Neuronal stem cell (in vitro differentiated cells): ENCODE data around the gene ZNF735.

Experiments used
- DNase-seq: peaks from one replicate; pipeline ENCODE4 v3.0.0-alpha.2; 2013; ENCODE audit warnings: low spot score
- H2AFZ ChIP-seq: one replicate; pipeline ENCODE4 v1.6.1; 2013; ENCODE audit warnings: mild to moderate bottlenecking, low read length, inconsistent platforms
- H2AK5ac ChIP-seq: 2 replicates; pipeline ENCODE4 v1.6.1; 2013; ENCODE audit warnings: low read depth, mild to moderate bottlenecking, inconsistent platforms, low read length, moderate library complexity, mixed read lengths
- H2BK120ac ChIP-seq: 2 replicates; pipeline ENCODE4 v1.6.1; 2013; ENCODE audit warnings: low read depth, mild to moderate bottlenecking, inconsistent platforms, low read length, moderate library complexity, mixed read lengths
- H2BK12ac ChIP-seq: one replicate; pipeline ENCODE4 v1.6.1; 2013; ENCODE audit warnings: low read length, inconsistent platforms
- H2BK15ac ChIP-seq: 2 replicates; pipeline ENCODE4 v1.6.1; 2013; ENCODE audit warnings: mild to moderate bottlenecking, low read length, inconsistent platforms, mixed read lengths
- H2BK5ac ChIP-seq: one replicate; pipeline ENCODE4 v1.6.1; 2013; ENCODE audit warnings: inconsistent platforms, mild to moderate bottlenecking, low read length, moderate library complexity
- H3K14ac ChIP-seq: one replicate; pipeline ENCODE4 v1.6.1; 2013; ENCODE audit warnings: low read length, inconsistent platforms
- H3K18ac ChIP-seq: 2 replicates; pipeline ENCODE4 v1.6.1; 2013; ENCODE audit warnings: low read length, inconsistent platforms
- H3K23ac ChIP-seq: 2 replicates; pipeline ENCODE4 v1.6.1; 2013; ENCODE audit warnings: low read depth, mild to moderate bottlenecking, mixed read lengths, low read length, inconsistent platforms; ENCODE audit not compliant: poor library complexity
- H3K27ac ChIP-seq: replicated peaks from 3 replicates; pipeline ENCODE4 v1.5.1; 2013; ENCODE audit warnings: low read length, inconsistent platforms
- H3K27me3 ChIP-seq, 3 experiments: 2 replicates each; pipeline ENCODE4 v1.6.1; 2013; ENCODE audit warnings: low read length in 3 of 3, mild to moderate bottlenecking in 2 of 3, inconsistent platforms in 1 of 3, low read depth in 1 of 3, mixed read lengths in 1 of 3, moderate library complexity in 1 of 3; ENCODE audit not compliant: control insufficient read depth in 3 of 3, insufficient read depth in 3 of 3
- H3K36me3 ChIP-seq, 2 donors: replicated peaks in 1 of 2; 2 replicates each; pipeline ENCODE4 v1.6.1; 2013; ENCODE audit warnings: low read length in 2 of 2; ENCODE audit not compliant: control insufficient read depth in 2 of 2, insufficient read depth in 2 of 2
- H3K4ac ChIP-seq: 2 replicates; pipeline ENCODE4 v1.6.1; 2013; ENCODE audit warnings: inconsistent platforms, mild to moderate bottlenecking, low read length, moderate library complexity
- H3K4me1 ChIP-seq, 2 donors: 1 replicate in 1 of 2; 2 replicates in 1 of 2; pipeline ENCODE4 v1.6.1; 2013; ENCODE audit warnings: low read length in 2 of 2, low read depth in 1 of 2; ENCODE audit not compliant: control insufficient read depth in 2 of 2, insufficient read depth in 1 of 2
- H3K4me2 ChIP-seq: one replicate; pipeline ENCODE4 v1.6.1; 2013; ENCODE audit warnings: mild to moderate bottlenecking, low read length, inconsistent platforms; ENCODE audit not compliant: insufficient read depth, poor library complexity, severe bottlenecking
- H3K4me3 ChIP-seq, 2 donors: 2 replicates each; pipeline ENCODE4 v1.5.1; 2013; ENCODE audit warnings: low read length in 2 of 2, mild to moderate bottlenecking in 2 of 2, inconsistent platforms in 1 of 2, moderate library complexity in 1 of 2
- H3K79me1 ChIP-seq: one replicate; pipeline ENCODE4 v1.6.1; 2013; ENCODE audit warnings: low read depth, mild to moderate bottlenecking, inconsistent platforms, low read length, moderate library complexity
- H3K9ac ChIP-seq: one replicate; pipeline ENCODE4 v1.6.1; 2013; ENCODE audit warnings: mild to moderate bottlenecking, low read depth, low read length, inconsistent platforms; ENCODE audit not compliant: poor library complexity
- H3K9me3 ChIP-seq, 2 donors: replicated peaks in 1 of 2; 2 replicates each; pipeline versions ENCODE3 to v1.6.1; 2013; ENCODE audit warnings: low read length in 2 of 2, mild to moderate bottlenecking in 2 of 2, inconsistent platforms in 1 of 2, low read depth in 1 of 2, mixed read lengths in 1 of 2, moderate library complexity in 1 of 2; ENCODE audit not compliant: control insufficient read depth in 2 of 2, insufficient read depth in 1 of 2
- H4K8ac ChIP-seq: one replicate; pipeline ENCODE4 v1.6.1; 2013; ENCODE audit warnings: low read depth, mild to moderate bottlenecking, inconsistent platforms, low read length, moderate library complexity
- H4K91ac ChIP-seq: one replicate; pipeline ENCODE4 v1.6.1; 2013; ENCODE audit warnings: low read length, low read depth, mild to moderate bottlenecking, inconsistent platforms; ENCODE audit not compliant: poor library complexity
- WGBS, 2 donors: extraction: QIAGEN DNeasy Blood & Tissue Kit; methylation state at CpG; one replicate each; pipeline ENCODE4 v1.1.7; 2013; ENCODE audit warnings: missing lambda C conversion rate in 2 of 2, mixed read lengths in 1 of 2; ENCODE audit not compliant: insufficient read length in 2 of 2, insufficient replicate concordance in 1 of 2; ENCODE audit errors: extremely low coverage in 2 of 2; 5-methylcytosine and 5-hydroxymethylcytosine counted together

Gene ZNF735

DNA sequence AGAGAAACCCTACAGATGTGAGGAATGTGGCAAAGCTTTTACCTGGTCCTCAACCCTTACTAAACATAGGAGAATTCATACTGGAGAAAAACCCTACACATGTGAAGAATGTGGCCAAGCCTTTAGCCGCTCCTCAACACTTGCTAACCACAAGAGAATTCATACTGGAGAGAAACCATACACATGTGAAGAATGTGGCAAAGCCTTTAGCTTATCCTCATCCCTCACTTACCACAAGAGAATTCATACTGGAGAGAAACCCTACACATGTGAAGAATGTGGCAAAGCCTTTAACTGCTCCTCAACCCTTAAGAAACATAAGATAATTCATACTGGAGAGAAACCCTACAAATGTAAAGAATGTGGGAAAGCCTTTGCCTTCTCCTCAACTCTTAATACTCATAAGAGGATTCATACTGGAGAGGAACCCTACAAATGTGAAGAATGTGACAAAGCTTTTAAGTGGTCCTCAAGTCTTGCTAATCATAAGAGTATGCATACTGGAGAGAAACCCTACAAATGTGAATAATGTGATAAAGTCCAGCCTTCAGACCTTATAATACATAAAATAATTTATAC is 59.4 kb downstream of the ZNF735 start:
- H3K4ac ChIP-seq = no peak overlapping the region
- WGBS, 2 donors = no CpG with 5 or more reads among the region's 1 CpG

More for the DNA sequence above, 59.4 kb downstream of the ZNF735 start:
- no peak overlapping the region for H3K18ac ChIP-seq
- no peak overlapping the region for H4K8ac ChIP-seq
- H2BK120ac ChIP-seq = no peak overlapping the region
- H3K9me3 ChIP-seq = peaks cover 0 to 10% of the 10 kb centered on the region in 2 donors
- H3K23ac ChIP-seq = no peak overlapping the region
- no peak overlapping the region for H2BK5ac ChIP-seq
- no peak overlapping the region for H3K4me3 ChIP-seq
- no peak overlapping the region for H3K27ac ChIP-seq
- H2AK5ac ChIP-seq = no peak overlapping the region
- no peak overlapping the region for H3K4me2 ChIP-seq
- H3K79me1 ChIP-seq = no peaks in the 10 kb centered on the region
- no peaks in the 10 kb centered on the region for H3K27me3 ChIP-seq
- no peak for DNase-seq
- H2BK12ac ChIP-seq = no peak overlapping the region
- no peak overlapping the region for H3K9ac ChIP-seq
- H2AFZ ChIP-seq = no peak overlapping the region
- H3K4me1 ChIP-seq = no peaks in the 10 kb centered on the region
- H3K36me3 ChIP-seq = no peaks in the 10 kb centered on the region
- H3K14ac ChIP-seq = no peak overlapping the region
- no peak overlapping the region for H4K91ac ChIP-seq
- no peak overlapping the region for H2BK15ac ChIP-seq
